Subcutaneous abdominal adipose tissue (tissue), 5 donors: ENCODE results near the gene ANKRD39.

Experiments
- H3K27ac ChIP-seq: one replicate; pipeline ENCODE4 v1.7.0; 2013; ENCODE audit warnings: low read depth, mild to moderate bottlenecking, inconsistent platforms, low read length, moderate library complexity
- H3K27me3 ChIP-seq, 5 donors: one replicate each; pipeline ENCODE4 v1.7.0; 2013; ENCODE audit warnings: low read length in 5 of 5, inconsistent platforms in 1 of 5; ENCODE audit not compliant: control insufficient read depth in 5 of 5, insufficient read depth in 4 of 5
- H3K36me3 ChIP-seq, 5 donors: one replicate each; pipeline ENCODE4 v1.7.0; 2013; ENCODE audit warnings: low read length in 5 of 5; ENCODE audit not compliant: control insufficient read depth in 5 of 5, insufficient read depth in 5 of 5
- H3K4me1 ChIP-seq, 5 donors: one replicate each; pipeline ENCODE4 v1.7.0; 2013; ENCODE audit warnings: low read length in 5 of 5, mild to moderate bottlenecking in 3 of 5, moderate library complexity in 1 of 5; ENCODE audit not compliant: control insufficient read depth in 5 of 5, insufficient read depth in 5 of 5
- H3K4me3 ChIP-seq, 5 donors: one replicate each; pipeline ENCODE4 v1.7.0; 2013; ENCODE audit warnings: low read length in 5 of 5, low read depth in 1 of 5
- H3K9ac ChIP-seq, 5 donors: one replicate each; pipeline ENCODE4 v1.7.0; 2013; ENCODE audit warnings: low read length in 5 of 5, mild to moderate bottlenecking in 4 of 5, moderate library complexity in 3 of 5
- H3K9me3 ChIP-seq, 5 donors: one replicate each; pipeline ENCODE4 v1.7.0; 2013; ENCODE audit warnings: low read length in 5 of 5; ENCODE audit not compliant: control insufficient read depth in 5 of 5
- donor health status: healthy.
- donor health status: healthy.
- donor health status: healthy.
- donor health status: healthy.
- donor health status: healthy.

Gene ANKRD39

GRCh38 chr2:96873651-96874096 is 15.9 kb upstream of the ANKRD39 start:
- no peaks in the 10 kb centered on the region for H3K9me3 ChIP-seq
- H3K9ac ChIP-seq, result no peak overlapping the region
- H3K27me3 ChIP-seq, result peaks cover 0 to 6% (median 0%) of the 10 kb centered on the region in 5 donors
- H3K36me3 ChIP-seq, result no peaks in the 10 kb centered on the region
- H3K4me3 ChIP-seq, result peak overlapping the region in 1 of 5 donors; percentile 13
- H3K27ac ChIP-seq, result peak overlapping the region; percentile 76
- peaks cover 3 to 47% (median 31%) of the 10 kb centered on the region in 5 donors for H3K4me1 ChIP-seq

GRCh38 chr2:96872591-96873349 is 15.0 kb upstream of the ANKRD39 start:
- H3K27me3 ChIP-seq, result no peaks in the 10 kb centered on the region
- H3K9me3 ChIP-seq, result no peaks in the 10 kb centered on the region
- H3K36me3 ChIP-seq, result no peaks in the 10 kb centered on the region
- no peak overlapping the region for H3K4me3 ChIP-seq
- H3K27ac ChIP-seq, result peak overlapping the region; percentile 76
- H3K4me1 ChIP-seq, result peaks cover 3 to 55% (median 38%) of the 10 kb centered on the region in 5 donors
- H3K9ac ChIP-seq, result no peak overlapping the region

- Histone ChIP-seq H3K27ac (peak overlapping the region; percentile 49), H3K9ac (peak overlapping the region in 3 of 5 donors; percentile 24 to 73 (median 73)), H3K4me1 (peaks cover 10 to 75% (median 58%) of the 10 kb centered on the region in 5 donors)
These were observed 12.9 kb upstream of the ANKRD39 start for GRCh38 chr2:96870626-96871255.

DNA sequence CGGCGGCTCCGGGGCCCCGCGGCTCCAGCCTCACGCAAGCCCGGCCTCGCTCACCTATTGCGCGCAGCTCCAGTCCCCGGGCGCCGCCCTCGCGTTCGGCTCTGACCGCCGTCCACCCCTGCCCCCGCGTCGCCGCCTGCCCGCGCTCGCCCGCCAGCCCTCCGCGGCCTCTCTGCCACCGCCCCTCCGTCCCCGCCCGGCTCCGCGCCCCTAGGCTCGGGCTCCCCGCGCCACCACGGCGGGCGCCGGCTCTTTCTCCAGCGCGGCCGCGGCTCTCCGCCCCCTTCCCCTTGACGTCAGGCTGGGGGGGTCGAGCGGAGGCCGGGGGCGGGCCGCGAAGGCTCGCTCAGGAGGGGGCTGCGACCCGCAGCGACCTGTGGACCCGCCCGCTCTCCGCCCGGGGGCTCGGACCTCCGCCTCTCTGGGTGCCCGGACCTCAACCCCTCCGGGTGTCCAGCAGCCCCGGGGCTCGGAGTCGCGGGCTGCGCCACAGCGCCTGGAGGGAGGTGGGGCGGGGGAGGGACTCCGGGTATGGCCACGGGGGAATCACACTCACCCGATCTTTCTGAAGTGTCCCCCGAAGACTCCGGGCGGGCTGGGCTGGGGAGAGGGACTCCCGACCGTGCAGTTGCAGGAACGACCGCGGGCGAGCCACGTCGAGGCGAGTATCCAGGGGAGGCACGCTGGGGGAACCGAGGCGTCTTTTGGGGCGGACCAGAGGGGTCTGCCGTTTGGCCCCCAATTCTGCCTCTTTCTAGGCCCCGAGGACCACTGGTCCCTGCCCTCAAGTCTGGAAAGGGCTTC is 12.2 kb upstream of the ANKRD39 start, which contains the start of gene SEMA4C:
TSS of gene SEMA4C (minus strand) at position 259 of the 804 bp plus-strand sequence. CDS start 2,194 bp downstream, outside the sequence.
- Histone ChIP-seq H3K27me3 (no peaks in the 10 kb centered on the region), H3K4me3 (peak within 1 kb of the TSS; percentile 62 to 80 (median 69)), H3K9me3 (no peaks in the 10 kb centered on the region), H3K4me1 (peaks cover 10 to 76% (median 57%) of the 10 kb centered on the region in 5 donors), H3K27ac (peak within 1 kb of the TSS; percentile 77), H3K9ac (peak within 1 kb of the TSS in 4 of 5 donors; percentile 73 to 84 (median 80)), H3K36me3 (peaks cover 0 to 20% (median 14%) of the 10 kb centered on the region in 5 donors)

More at GRCh38 chr2:96870626-96871255, 12.9 kb upstream of the ANKRD39 start:
- Histone ChIP-seq H3K36me3 (peaks cover 0 to 13% (median 7%) of the 10 kb centered on the region in 5 donors), H3K9me3 (no peaks in the 10 kb centered on the region), H3K27me3 (no peaks in the 10 kb centered on the region), H3K4me3 (peak overlapping the region; percentile 62 to 80 (median 69))

DNA sequence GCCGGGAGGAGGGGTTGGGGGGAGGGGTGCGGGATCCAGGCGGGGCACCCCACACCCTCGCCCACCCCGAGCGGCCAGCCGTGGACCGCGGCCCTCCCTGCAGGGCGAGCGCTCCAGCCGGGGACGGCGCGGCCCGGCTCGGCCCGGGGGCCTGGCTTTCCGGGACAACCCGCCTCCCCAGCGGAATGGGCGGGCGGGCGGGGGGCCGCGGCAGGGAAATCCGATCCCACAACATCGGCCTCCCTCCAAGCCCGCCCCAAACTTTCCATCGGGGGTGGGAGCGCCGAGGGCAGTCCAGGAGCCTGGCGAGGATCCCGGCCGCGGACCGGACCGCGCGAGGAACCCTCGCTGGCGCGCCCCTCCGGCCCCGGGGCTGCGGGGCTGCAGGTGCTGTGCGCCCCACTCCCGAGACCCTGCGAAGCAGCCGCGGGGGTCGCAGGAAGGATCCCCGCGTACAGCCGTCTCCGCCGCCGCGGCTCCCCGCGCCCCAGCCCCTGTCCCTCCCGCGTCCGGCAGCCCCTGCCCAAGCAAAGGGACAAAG is 11.5 kb upstream of the ANKRD39 start:
- H3K27me3 ChIP-seq, result no peaks in the 10 kb centered on the region
- H3K9me3 ChIP-seq, result no peaks in the 10 kb centered on the region
- peak overlapping the region in 4 of 5 donors; percentile 62 to 80 (median 74) for H3K4me3 ChIP-seq
- peak overlapping the region; percentile 77 for H3K27ac ChIP-seq
- H3K36me3 ChIP-seq, result peaks cover 0 to 26% (median 21%) of the 10 kb centered on the region in 5 donors
- H3K4me1 ChIP-seq, result peaks cover 10 to 69% (median 51%) of the 10 kb centered on the region in 5 donors
- peak overlapping the region in 4 of 5 donors; percentile 53 to 84 (median 80) for H3K9ac ChIP-seq

DNA sequence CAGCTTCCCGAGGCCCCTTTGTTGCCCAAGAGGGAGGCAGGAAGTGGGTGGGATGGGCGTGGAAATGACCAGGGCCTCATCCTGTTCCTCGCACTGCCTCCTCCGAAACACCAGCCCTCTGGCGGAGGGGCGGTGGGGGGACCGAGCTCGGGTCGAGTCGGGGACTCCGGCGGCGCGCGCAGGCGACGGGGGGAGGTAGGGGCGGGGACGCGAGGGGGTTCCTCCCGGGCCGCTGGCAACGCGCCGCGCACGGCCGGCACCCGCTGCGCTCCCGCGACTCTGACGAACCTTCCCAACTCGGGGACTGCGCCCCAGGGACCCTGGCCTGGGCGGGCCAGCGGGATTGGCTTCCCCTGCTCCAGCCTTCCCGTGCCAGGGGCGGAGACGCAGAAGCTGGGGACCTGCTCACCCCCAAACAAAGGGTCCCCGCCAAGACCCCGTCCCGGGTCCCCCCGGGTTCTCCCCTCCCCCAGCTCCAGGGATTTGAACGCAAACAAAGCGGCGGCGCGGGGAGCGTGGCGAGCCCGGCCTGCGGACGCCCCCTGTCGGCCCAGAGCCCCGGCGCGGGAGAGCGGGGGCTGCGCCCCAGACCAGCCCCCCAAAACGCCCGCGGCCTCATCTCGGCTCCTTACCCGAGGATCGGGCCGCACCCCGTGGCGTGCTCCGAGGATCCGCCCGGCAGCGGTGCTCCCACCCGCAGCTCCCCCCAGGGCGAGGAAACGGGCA is 10.9 kb upstream of the ANKRD39 start:
- Histone ChIP-seq H3K4me3 (peak overlapping the region; percentile 62 to 80 (median 72)), H3K4me1 (peaks cover 7 to 63% (median 45%) of the 10 kb centered on the region in 5 donors), H3K27me3 (no peaks in the 10 kb centered on the region), H3K9me3 (no peaks in the 10 kb centered on the region), H3K9ac (peak overlapping the region in 4 of 5 donors; percentile 74 to 84 (median 78)), H3K36me3 (peaks cover 0 to 33% (median 27%) of the 10 kb centered on the region in 5 donors), H3K27ac (peak overlapping the region; percentile 77)

- no peaks in the 10 kb centered on the region for H3K9me3 ChIP-seq
- H3K27me3 ChIP-seq, result no peaks in the 10 kb centered on the region
- peak overlapping the region; percentile 62 to 80 (median 72) for H3K4me3 ChIP-seq
- peaks cover 0 to 40% (median 35%) of the 10 kb centered on the region in 5 donors for H3K36me3 ChIP-seq
- peak overlapping the region; percentile 77 for H3K27ac ChIP-seq
- peaks cover 7 to 55% (median 38%) of the 10 kb centered on the region in 5 donors for H3K4me1 ChIP-seq
- peak overlapping the region; percentile 52 to 84 (median 77) for H3K9ac ChIP-seq
These were observed 10.1 kb upstream of the ANKRD39 start for GRCh38 chr2:96867756-96868554.

GRCh38 chr2:96866986-96867755 is 9.4 kb upstream of the ANKRD39 start:
- Histone ChIP-seq H3K36me3 (peaks cover 0 to 41% (median 39%) of the 10 kb centered on the region in 5 donors), H3K27me3 (no peaks in the 10 kb centered on the region), H3K4me3 (peak overlapping the region in 4 of 5 donors; percentile 62 to 80 (median 74)), H3K27ac (peak overlapping the region; percentile 77), H3K9me3 (no peaks in the 10 kb centered on the region), H3K4me1 (peaks cover 7 to 51% (median 35%) of the 10 kb centered on the region in 5 donors), H3K9ac (peak overlapping the region; percentile 52 to 84 (median 77))
